M059J (cell line): ENCODE measurements around the gene PCBP4. TPM values are rescaled to one million over a fixed set of nuclear protein-coding genes. Genes with fewer than 3 reads are reported as not detected.
"Not testable (repeated sequence)": the region's sequence is repeated elsewhere in the genome, so short reads cannot be mapped to it uniquely, and the experiment has no call there.

ENCODE experiments used
- DNase-seq: peaks from one replicate; pipeline ENCODE4 v3.0.0-alpha.2; 2012; ENCODE audit warnings: low read depth
- total RNA-seq: library from RNA; depleted of rRNA; stranded (reverse); fragments of >200 nt; shearing (Covaris generic); gene quantifications from 2 replicates; pipeline ENCODE4 v1.2.3, GENCODE V29; 2014

The PCBP4 gene
- total RNA-seq, 1 experiment from 2014 or later, result 45.1 TPM

- no peak for DNase-seq
Measured at GRCh38 chr3:51994530-51994929, 27.3 kb upstream of the PCBP4 start.

- DNase-seq, result not testable (repeated sequence)
Measured at GRCh38 chr3:51993657-51994056, 26.4 kb upstream of the PCBP4 start.

DNA sequence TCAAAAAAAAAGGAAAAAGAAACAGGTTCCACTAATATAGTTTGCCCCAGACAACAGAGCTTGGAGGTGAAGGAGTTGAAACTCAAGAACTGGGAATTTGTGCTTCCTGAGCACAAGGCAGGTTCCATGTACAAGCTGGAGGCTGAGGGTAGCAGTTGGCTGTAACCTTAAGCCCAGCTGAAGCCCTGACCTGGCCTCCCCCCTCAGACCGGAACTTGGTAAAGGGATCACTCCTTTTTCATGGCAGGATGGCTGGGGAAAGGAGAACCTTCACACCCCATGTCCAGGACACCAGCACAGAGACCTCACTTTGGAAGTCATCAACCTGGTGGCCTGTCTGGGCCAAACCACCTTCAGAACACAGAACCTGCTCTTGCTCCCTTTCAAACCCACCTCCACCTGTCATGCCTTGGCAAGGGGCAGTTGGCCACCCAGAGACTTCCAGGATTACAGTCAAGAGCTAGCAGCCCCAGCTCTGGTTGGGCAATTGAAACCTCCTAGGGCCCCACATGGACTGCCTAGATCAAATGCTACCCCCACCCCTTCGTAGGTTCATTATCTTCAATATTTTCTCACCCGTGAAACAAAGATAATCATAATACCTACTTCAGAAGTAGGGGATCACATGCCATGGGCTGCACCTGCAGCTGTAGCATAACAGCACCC, 24.9 kb upstream of the PCBP4 start:
- no peak for DNase-seq

DNA sequence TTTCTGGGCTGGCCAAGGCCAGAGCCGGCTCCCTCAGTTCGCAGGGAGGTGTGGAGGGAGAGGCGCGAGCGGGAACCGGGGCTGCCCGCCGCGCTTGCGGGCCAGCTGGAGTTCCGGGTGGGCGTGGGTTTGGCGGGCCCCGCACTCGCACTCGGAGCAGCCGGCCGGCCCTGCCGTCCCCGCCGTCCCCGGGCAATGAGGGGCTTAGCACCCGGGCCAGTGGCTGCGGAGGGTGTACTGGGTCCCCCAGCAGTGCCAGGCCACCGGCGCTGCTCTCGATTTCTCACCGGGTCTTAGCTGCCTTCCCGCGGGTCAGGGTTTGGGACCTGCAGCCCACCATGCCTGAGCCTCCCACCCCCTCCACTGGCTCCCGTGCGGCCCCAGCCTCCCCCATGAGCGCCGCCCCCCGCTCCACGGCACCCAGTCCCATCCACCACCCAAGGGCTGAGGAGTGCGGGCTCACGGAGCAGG, 23.3 kb upstream of the PCBP4 start:
- not testable (repeated sequence) for DNase-seq

- DNase-seq, result no peak
Measured at GRCh38 chr3:51988286-51989146, 21.3 kb upstream of the PCBP4 start.

DNA sequence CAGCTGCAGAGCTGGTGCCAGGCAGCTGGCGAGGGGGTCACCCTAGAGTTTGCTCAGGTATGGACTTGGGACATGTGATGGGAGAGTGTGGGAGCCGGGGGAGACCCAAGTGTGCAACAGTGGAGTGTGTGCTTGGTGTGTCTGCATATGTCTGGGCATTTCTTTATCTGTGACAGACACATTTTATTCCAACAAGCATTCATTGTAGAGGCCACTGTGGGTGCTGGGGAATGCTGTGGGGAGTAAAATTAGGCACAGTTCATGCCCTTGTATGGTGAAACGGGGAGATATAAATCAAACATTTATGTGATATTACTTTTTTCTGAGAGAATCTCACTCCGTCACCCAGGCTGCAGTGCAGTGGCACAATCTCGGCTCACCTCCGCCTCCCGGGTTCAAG, 20.3 kb upstream of the PCBP4 start:
- DNase-seq, result no peak

GRCh38 chr3:51986010-51986947, 19.0 kb upstream of the PCBP4 start:
- no peak for DNase-seq

DNA sequence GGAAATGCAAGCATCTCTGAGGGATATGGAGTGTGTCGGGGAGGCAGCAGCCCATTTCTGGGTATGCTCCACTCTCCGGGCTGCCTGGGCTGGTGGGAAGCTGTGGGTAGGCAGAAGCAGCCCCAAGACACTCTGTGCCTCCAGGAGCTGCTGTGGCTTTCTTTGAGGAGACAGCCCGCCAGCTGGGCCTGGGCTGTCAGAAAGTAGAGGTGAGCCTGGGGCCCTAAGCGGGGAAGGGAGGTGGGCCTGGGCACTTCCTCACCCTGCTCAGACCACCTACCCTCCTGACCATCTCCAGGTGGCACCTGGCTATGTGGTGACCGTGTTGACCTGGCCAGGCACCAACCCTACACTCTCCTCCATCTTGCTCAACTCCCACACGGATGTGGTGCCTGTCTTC, 17.8 kb upstream of the PCBP4 start:
- no peak for DNase-seq

DNA sequence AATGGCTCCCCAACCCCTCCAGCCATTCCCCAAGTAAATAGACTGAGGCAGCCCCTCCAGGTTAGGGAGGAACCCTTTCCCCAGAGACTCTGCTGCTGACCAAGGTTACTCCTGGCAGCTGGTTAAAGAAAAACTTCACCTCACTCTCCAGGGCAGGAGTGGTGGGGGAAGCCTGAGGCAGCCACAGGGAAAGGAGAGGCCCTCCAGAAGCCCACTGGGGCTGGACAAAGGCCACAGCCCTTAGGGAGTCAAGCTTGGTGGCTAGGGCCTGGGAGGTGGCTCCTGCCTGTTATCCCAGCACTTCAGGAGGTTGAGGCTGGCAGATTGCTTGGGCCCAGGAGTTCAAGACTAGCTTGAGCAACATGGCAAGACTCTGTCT, 17.0 kb upstream of the PCBP4 start:
- DNase-seq, result no peak

GRCh38 chr3:51983578-51984268, 16.5 kb upstream of the PCBP4 start:
- no peak for DNase-seq

- DNase-seq, result peak; percentile 81
Measured at GRCh38 chr3:51982838-51983577, 15.8 kb upstream of the PCBP4 start, which contains the start of gene ACY1. Gene ACY1 (plus strand): TSS chr3:51983535. CDS start chr3:51984065, 530 bp downstream.

GRCh38 chr3:51982352-51982837, 15.1 kb upstream of the PCBP4 start:
- DNase-seq, result peak; percentile 49

GRCh38 chr3:51980253-51980652, 13.0 kb upstream of the PCBP4 start:
- DNase-seq, result no peak

DNA sequence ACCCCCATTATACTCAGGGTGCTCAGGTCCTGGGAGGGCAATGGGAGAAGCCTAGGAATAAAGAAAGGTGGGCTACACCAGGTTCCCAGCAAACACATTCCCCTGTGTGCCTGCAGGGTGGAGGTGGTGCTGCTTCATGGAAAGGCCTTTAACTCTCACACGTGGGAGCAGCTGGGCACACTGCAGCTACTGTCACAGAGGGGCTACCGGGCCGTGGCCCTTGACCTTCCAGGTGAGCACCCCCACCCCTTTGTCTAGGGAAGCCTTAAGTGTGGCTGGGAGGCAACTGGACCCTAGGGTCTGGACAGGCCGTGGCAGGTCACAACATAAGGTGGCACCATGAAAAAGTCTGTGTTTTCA, 10.9 kb upstream of the PCBP4 start:
- DNase-seq, result no peak

- no peak for DNase-seq
Measured at GRCh38 chr3:51977446-51978142, 10.3 kb upstream of the PCBP4 start.

DNA sequence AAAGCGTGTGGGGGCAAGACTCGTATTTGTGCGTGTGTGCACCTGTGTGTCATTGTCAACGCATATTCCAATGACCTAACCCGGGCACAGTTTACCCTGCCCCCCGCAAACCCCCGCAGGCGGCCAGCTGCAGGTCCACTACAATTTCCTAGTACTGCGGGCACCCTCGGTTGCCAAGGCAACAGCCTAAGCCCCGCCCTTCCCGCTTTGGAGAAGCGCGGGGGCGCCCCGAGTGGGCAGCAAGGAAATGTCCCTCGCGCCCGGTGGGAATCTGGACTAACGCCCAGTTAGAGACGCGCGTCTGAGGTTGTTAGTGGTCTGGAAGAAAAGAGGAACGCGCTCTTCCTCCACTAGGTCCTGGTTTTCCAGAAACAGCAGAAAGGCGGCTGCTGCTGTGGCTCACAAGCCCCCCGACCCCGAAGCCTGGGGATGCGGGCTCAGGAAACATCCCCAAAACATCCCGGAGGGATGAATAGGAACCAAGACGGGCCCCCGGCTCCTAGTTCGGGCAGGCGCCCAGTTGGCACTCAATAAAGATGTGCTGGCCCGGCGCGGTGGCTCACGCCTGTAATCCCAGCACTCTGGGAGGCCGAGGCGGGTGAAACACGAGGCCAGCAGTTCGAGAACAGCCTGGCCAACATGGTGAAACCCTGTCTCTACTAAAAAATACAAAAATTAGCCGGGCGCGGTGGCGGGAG, 8.7 kb upstream of the PCBP4 start:
- DNase-seq, result peak; percentile 43

DNA sequence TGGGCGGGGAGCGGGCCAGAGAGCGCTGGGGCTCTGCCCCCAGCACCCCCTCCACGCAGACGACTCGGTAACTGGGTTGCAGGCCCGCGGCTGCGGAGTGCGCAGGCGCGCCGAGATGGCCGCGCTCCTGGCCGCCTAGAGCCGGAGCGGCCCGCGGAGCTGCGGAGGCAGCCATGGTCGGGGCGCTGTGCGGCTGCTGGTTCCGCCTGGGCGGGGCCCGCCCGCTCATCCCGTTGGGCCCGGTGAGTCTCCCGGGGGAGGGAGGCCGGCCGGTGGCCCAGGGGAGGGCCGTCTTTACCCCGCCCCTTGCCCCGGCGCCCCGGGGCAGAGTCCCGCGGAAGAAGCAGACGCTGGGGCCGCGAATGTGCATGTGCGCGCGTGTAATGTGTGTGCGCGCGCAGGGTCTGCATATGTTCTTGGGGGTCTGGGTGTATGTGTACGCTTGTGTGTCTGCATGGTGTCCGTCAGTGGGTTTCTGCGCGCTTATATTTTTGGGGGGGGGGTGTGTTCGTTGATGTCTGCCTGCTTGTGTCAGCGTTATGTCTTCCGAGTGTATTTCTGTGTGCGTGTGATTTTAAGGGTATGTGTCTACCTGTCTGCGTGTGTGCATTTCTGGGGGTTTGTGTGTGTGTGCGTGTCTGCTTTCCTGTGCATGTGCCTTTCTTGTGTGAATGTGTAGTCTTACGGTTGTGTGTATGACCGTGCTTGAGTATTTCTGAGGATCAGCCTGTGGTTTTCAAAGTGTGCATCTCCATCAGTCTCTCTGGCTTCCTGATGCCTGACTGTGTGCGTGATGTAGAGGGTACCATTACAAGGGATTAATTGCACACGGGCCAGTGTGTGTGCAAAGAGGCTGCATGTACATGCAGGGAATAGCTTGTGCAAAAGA, 8.0 kb upstream of the PCBP4 start, which contains the start of gene ABHD14A:
ABHD14A (plus strand) TSS at position 102 of the 889 bp plus-strand sequence; CDS start at position 174, 72 bp downstream.
- peak; percentile 54 for DNase-seq
